Measurements from ENCODE around the gene SLC22A16.

DNA sequence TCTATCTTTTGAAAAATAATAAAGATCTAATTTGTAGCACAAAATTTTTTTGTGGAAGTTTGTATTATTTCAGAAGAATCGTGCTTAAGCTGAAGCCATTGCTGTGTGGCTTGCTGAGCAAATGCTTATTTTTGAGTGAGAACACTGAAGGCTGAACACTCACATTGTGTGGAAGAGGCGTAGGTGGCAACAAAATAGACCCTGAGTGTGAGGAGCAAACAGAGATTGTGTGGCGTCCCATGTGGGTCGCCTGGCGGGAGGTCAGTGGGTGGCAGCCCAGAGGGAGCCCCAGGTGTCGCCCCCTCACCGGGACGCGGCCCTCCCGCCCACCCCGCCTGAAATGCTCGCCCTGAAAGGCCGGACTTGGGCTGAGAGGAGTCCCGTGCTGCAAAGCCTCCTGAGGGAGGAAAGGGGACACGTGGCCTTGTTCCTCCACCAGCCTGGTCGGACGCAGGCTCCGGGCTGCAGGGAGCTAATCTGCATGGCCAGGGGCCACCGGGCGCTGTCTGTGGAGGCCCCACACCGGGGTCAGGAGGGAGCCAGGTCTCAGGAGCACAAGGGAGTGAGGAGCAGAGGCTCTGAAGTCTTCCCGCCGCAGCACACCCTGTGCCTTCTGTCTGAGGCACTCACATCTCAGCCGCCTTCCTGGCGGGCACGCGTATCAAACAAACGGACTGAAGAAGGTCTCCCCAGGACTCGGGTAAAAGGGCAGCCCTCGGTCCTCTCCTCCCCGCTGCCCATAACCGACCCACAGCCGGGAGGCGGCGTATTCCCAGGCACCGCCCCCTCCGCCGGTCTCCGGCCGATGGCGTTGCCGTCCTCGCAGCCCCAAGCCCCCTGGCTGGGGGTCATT is 77.0 kb downstream of the SLC22A16 start:
- no peak for TF ChIP-seq POLR2A (IDR thresholded peaks at IDR 0.05; ENCODE audit: low read depth, low read length)
- TF ChIP-seq POU2F2 (IDR thresholded peaks at IDR 0.05; ENCODE audit: low read depth, low read length) = no peak
- no peak for TF ChIP-seq POLR2AphosphoS5 (IDR thresholded peaks at IDR 0.05; ENCODE audit: low read depth, low read length)
- no peak for TF ChIP-seq TAF1 (IDR thresholded peaks at IDR 0.05; ENCODE audit: low read depth, low read length)

Measured in GM12891 (cell line).